Osteocyte (in vitro differentiated cells): Measurements from ENCODE around the gene S100A8. TPM values are rescaled to one million over a fixed set of nuclear protein-coding genes. Genes with fewer than 3 reads are reported as not detected.

ENCODE experiments used
- DNase-seq: peaks from one replicate; pipeline ENCODE4 v3.0.0; 2021; ENCODE audit warnings: mixed read lengths; ENCODE audit not compliant: unreplicated experiment; ENCODE audit errors: extremely low spot score
- H3K27ac Mint-ChIP-seq: one replicate; pipeline ENCODE4 v1.8.0; 2021; ENCODE audit warnings: mild to moderate bottlenecking, mixed read lengths; ENCODE audit not compliant: unreplicated experiment
- H3K27me3 Mint-ChIP-seq: one replicate; pipeline ENCODE4 v1.8.0; 2021; ENCODE audit warnings: mixed read lengths; ENCODE audit not compliant: unreplicated experiment
- H3K36me3 Mint-ChIP-seq: one replicate; pipeline ENCODE4 v1.8.0; 2021; ENCODE audit warnings: mixed read lengths; ENCODE audit not compliant: unreplicated experiment
- H3K4me1 Mint-ChIP-seq: one replicate; pipeline ENCODE4 v1.8.0; 2021; ENCODE audit warnings: mixed read lengths; ENCODE audit not compliant: unreplicated experiment
- H3K4me3 Mint-ChIP-seq: one replicate; pipeline ENCODE4 v1.8.0; 2021; ENCODE audit warnings: mild to moderate bottlenecking, moderate library complexity, mixed read lengths; ENCODE audit not compliant: unreplicated experiment
- H3K9me3 Mint-ChIP-seq: one replicate; pipeline ENCODE4 v1.8.0; 2021; ENCODE audit warnings: mixed read lengths; ENCODE audit not compliant: unreplicated experiment
- CTCF ChIP-seq: fragments of 200-600 bp; sonication (generic); IDR thresholded peaks from 2 replicates; pipeline ENCODE4 v1.5.0; 2021; ENCODE audit warnings: antibody characterized with exemption, mild to moderate bottlenecking, moderate library complexity
- total RNA-seq: library from RNA; stranded (reverse); gene quantifications from 2 replicates; pipeline ENCODE4 v1.2.1, GENCODE V29; 2021

Gene S100A8
- total RNA-seq, 1 donor from 2014 or later = not detected

DNA sequence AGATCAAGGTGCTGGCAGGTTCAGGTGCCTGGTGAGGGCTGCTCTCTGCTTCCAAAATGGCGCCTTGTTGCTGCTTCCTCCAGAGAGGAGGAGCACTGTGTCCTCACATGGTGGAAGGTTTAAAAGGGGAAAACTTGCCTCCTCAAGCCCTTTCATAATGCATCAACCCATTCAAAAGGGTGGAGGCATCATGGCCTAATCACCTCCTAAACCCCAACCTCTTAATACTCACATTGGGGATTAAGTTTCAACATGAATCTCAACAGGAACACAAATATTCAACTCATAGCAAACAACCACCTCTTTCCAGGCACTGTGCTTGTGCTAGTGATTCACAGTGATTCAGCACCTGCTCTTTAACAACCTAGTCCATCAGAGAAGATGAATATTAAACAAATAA lies 19.6 kb downstream of the S100A8 start:
- TF ChIP-seq CTCF = no peak
- Mint-ChIP-seq H3K9me3 (no peaks in the 10 kb centered on the region), H3K4me3 (no peak overlapping the region), H3K4me1 (no peaks in the 10 kb centered on the region), H3K36me3 (no peaks in the 10 kb centered on the region), H3K27me3 (peaks cover 4% of the 10 kb centered on the region), H3K27ac (no peak overlapping the region)
- no peak for DNase-seq

GRCh38 chr1:153370146-153370545 lies 20.7 kb downstream of the S100A8 start:
- Mint-ChIP-seq H3K4me3 (no peak overlapping the region), H3K9me3 (no peaks in the 10 kb centered on the region), H3K27ac (no peak overlapping the region), H3K4me1 (no peaks in the 10 kb centered on the region), H3K27me3 (peaks cover 4% of the 10 kb centered on the region), H3K36me3 (no peaks in the 10 kb centered on the region)
- no peak for DNase-seq
- TF ChIP-seq CTCF = no peak

GRCh38 chr1:153368495-153368894 lies 22.4 kb downstream of the S100A8 start:
- H3K27ac Mint-ChIP-seq = no peak overlapping the region
- DNase-seq = no peak
- no peak overlapping the region for H3K4me3 Mint-ChIP-seq
- no peaks in the 10 kb centered on the region for H3K4me1 Mint-ChIP-seq
- no peaks in the 10 kb centered on the region for H3K36me3 Mint-ChIP-seq
- no peak for TF ChIP-seq CTCF
- H3K27me3 Mint-ChIP-seq = peaks cover 7% of the 10 kb centered on the region
- no peaks in the 10 kb centered on the region for H3K9me3 Mint-ChIP-seq

DNA sequence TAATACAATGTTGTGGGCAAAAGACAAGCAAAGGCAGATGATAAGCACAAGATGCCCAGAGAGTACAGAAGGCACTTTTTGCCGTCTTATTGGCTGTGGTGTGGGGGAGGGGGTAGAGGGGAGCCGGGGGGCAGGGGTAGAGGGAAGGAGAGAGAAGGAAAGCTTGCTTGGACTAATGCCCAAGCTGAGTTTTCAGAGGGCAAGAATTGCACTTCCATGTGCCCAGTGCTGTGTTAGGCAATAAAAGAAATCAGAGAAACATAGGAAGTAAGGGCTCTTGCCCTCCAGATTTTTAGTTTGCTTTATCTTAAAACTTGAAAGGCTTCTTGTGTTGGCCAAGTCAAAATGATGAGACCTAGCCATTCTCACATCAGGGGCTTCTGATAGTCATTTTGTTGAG lies 23.8 kb downstream of the S100A8 start:
- Mint-ChIP-seq H3K4me3 (no peak overlapping the region), H3K36me3 (no peaks in the 10 kb centered on the region), H3K27ac (no peak overlapping the region), H3K4me1 (no peaks in the 10 kb centered on the region), H3K27me3 (peaks cover 7% of the 10 kb centered on the region), H3K9me3 (no peaks in the 10 kb centered on the region)
- no peak for TF ChIP-seq CTCF
- DNase-seq = no peak

DNA sequence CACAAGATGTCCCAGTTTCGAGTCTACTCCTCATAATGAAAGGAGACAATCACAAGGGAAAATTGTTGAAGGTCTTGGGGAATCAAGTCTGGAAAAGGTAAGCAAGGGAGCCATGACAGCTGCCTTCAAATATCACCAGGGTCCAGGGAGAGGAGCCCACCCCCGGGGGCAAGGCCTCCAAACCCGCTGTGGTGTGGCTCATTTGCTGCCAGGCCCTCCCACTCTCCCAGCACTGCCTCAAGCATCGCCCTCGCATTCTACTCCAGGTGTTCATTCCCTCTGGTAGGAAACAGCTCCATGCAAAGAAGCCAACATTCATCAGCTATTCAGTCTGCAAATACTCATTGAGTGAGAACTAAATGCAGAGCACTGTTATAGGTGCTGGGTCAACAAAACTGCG lies 24.6 kb downstream of the S100A8 start:
- Mint-ChIP-seq H3K4me3 (no peak overlapping the region), H3K27ac (no peak overlapping the region), H3K4me1 (no peaks in the 10 kb centered on the region), H3K27me3 (peaks cover 7% of the 10 kb centered on the region), H3K9me3 (no peaks in the 10 kb centered on the region), H3K36me3 (no peaks in the 10 kb centered on the region)
- no peak for DNase-seq
- no peak for TF ChIP-seq CTCF
